Stimulated activated naive CD4-positive, alpha-beta T cell (primary cell): ENCODE measurements around the gene SLBP.

Source experiments
- DNase-seq, 6 experiments: peaks; one replicate each; lab custom pipeline; 2025; lab: John Stamatoyannopoulos, UW

SLBP gene

DNA sequence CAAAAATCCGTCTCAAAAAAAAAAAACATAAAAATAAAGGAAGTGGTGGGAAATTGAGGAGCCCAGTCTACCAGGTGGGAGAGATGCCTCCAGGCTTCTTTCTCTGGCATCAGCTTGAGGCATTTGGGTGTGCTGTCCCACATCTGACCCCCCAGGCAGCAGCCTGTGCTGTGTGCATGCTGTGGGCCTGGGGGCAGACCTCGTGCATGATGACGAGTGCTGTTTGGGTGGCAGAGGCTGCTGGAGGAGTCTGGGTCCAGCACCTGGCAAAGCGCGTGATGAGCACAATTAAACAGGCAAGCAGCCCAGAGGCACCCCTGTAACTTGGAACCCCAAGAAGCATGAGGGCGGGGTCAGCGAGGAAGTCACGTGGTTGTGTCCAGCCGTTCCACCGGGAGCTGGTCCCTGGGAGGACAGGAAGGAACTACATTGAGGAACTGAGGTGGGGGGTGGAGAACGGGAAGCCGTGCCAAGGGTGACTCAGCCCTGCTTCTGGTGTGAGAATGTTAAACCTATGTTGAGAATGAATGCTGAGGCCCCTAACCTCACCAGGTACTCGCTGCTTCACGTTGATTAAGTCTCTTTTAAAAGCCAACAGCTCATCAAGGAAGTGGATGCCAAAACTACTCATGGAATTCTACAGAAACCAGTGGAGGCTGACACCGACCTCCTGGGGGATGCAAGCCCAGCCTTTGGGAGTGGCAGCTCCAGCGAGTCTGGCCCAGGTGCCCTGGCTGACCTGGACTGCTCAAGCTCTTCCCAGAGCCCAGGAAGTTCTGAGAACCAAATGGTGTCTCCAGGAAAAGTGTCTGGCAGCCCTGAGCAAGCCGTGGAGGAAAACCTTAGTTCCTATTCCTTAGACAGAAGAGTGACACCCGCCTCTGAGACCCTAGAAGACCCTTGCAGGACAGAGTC is 15.3 kb upstream of the SLBP start:
- no peak for DNase-seq

GRCh38 chr4:1726146-1726934 is 14.2 kb upstream of the SLBP start:
- peak; percentile 61 to 91 (median 86) for DNase-seq

DNA sequence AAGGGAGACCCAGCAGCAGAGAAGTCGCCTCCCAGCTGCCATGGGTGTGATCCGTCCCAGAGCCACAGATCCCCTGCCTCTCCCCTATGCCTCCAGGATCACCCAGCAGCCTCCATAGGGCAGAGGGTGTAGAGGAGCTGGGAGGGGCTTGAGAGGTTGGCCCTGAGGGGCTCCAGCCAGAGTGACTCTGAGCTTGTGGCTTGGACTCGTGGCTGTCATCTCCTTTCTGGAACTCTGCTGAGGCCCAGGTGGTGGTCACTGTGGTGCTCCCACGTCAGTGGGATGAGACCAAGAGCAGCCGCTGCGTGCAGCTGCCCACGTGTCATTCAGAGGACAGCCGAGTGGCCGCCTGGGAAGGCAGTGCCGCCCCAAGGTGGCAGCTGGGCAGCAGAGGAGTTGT is 13.4 kb upstream of the SLBP start:
- DNase-seq: no peak

DNA sequence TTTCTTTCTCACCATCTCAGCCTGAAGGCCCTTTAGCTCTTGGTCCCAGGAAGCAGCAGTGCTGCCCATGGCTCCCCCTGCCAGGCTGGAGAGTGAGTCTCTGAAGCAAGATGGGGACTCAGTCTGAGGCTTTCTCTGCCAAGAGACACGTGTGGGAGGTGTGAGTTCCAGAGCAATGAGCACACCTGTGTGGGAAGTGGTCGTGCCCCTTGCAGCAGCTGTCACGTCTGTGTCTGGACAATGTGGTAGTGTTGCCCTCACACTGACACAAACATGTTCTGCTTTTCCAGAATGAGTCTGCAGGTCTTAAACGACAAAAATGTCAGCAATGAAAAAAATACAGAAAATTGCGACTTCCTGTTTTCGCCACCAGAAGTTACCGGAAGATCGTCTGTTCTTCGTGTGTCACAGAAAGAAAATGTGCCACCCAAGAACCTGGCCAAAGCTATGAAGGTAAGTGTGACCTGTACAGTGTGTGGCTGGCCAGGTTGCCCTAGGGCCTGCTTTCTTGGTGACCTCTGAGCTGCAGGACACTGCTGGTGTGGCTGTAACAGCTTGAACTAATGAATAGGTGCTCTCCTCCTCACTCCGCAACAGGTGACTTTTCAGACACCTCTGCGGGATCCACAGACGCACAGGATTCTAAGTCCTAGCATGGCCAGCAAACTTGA is 11.1 kb upstream of the SLBP start:
- DNase-seq: peak; percentile 15 to 80 (median 52)

GRCh38 chr4:1722551-1723118 is 10.5 kb upstream of the SLBP start:
- DNase-seq: peak in 1 of 6 experiments; percentile 46

- DNase-seq: no peak
These were observed 9.8 kb upstream of the SLBP start for GRCh38 chr4:1721666-1722550.

GRCh38 chr4:1721003-1721665 is 9.0 kb upstream of the SLBP start, which contains the start of the genes TACC3 and TMEM129:
Gene TACC3 (plus strand): TSS chr4:1721521. CDS start chr4:1723422, 1,901 bp downstream.
Gene TMEM129 (minus strand): TSS chr4:1721323. CDS start chr4:1720837, 486 bp downstream.
- peak; percentile 94 to 97 (median 96) for DNase-seq

GRCh38 chr4:1720163-1720983 is 8.3 kb upstream of the SLBP start:
- peak in 4 of 6 experiments; percentile 37 to 59 (median 50) for DNase-seq

- no peak for DNase-seq
These were observed 6.2 kb upstream of the SLBP start for GRCh38 chr4:1718095-1718850.

DNA sequence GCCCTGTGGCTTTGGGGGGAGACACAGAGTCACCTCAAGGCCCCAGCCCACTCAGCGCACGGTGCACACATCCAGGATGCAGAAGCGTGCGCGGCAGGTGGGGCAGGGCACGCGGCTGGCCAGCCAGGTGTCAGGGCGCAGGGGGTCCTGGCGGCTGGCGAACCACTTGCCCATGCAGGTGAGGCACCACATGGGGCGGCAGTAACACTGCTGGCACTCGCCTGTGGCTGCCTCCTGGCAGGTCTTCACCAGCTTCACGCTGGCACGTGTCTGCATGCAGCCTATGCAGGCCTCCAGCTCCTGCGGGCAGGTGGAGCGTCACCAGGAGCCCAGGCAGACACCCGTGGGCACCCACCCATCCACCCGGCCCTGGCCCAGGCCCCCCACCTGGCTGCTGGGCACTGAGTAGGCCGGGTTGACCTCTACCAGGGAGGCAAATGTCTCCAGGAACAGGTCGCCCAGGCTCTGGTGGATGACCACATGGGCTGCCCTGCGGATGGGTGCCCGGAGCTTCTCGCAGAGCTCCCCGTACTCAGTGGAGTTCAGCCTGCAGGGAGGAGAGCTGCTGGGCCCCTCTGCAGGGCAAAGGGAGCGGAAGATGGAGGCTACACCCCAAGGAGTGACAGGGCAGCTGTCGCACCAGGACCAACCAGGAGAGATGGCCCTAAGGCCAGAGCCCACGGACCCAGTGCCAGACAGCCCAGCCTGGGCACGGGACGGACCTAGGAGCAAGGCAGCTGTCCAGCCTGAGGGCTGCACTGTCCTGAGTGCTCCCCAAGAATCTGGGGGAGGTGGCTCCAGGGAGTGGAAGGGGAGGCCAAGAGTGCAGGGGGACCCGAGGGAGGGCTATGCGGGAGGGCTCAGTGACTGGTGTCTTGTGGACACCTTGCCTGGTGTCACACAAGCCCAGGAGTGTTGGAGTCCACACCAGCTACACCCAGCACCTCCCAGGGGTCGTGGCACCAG is 5.3 kb upstream of the SLBP start:
- DNase-seq: no peak

- no peak for DNase-seq
These were observed 4.2 kb upstream of the SLBP start for GRCh38 chr4:1716065-1716945.

DNA sequence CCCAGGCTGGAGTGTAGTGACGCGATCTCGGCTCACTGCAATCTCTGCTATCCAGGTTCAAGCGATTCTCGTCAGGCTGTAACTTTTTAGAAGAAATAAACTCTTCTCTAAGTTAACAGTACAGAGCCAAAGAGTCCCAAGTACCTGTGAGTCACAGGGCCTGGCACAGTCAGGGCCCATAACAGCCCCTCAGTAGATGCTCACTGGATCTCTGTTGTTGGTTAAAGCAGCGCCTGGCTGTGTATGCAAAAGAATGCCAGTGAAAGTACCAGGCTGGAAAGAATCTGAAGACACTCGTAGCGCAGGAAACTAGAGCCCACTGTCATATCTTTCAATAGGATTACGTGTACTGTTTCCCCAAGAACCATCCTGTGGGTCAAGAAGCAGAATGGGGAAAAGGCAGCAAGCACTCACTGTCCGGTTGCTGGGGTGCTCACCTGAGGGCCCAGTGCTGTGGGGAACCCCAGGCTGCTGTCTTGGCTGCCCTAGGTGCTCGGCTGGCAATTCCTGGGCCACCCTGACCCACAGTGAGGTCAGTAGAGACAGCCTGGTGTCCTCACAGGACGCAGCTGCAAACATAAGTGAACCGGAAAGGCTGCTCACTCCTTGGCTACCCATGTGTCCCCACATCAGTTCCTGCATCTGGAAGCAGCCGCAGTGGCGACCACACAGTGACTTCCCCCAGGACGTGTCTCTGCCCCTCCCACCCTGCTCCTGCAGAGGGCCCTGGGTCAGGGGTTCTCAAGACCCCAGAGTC is 3.1 kb upstream of the SLBP start:
- no peak for DNase-seq

DNA sequence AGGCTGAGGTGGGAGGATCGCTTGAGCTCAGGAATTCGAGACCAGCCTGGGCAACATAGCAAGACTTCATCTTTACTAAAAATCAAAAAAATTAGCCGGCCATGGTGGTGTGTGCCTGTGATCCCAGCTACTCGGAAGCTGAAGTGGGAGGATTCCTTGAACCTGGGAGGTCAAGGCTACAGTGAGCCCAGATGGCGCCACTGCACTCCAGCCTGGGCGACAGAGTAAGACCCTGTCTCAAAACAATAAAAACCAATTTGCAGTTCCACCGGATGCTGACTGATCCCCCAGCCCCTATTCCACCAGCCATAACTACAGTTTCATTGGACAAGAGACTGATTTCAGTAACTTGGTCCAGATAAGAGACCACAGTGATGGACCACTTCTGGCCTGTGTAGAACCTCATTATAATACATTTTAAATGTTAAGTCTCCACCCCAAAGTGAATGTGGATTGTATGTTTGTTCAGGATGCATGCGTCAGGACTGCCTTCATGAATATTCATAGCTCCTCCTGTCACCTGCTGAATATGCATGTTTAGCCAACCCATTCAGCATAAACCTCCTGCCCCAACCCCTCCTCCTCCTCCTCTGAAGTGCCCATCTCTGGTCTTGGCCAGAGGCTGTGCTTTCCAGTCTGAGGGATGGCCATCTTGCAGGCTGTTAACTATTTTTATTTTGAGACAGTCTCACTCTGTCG is 2.3 kb upstream of the SLBP start:
- no peak for DNase-seq

DNA sequence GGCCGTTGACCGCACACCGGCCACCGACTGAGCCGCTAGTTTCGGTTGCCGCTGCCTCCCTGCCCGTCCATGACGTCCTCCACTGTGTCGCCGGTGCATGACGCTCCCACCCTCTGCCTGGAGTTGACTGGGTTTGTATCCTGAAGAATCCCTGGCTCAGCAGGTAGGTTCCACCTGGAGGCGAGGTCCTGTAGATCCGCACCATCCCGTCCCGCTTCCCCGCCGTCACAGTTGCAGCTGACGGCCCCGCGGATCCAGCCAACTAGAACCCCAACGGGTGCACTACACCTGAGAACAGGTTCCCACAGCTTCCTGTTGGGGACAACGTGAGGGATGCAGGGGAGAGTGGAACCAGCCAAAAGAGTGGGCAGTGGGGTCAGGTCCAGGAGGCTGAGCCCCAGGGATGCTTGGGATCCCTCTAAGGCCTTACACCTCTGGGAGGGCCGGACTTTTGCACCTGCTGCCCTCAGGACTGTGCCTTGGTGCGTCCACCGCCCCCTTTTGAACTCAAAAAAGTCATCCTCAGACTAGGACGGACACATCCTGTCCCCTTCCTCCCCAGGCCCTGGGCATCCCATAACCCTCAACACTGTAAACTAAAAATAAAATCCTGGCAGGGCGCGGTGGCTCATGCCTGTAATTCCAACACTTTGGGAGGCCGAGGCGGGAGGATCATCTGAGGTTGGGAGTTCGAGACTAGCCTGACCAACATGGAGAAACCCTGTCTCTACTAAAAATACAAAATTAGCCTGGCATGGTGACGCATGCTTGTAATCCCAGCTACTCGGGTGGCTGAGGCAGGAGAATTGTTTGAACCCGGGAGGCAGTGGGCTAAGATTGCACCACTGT is 1.1 kb upstream of the SLBP start:
- peak in 1 of 6 experiments; percentile 47 for DNase-seq
